Measurements from ENCODE around the gene NTN5. TPM values are rescaled to one million over a fixed set of nuclear protein-coding genes. Genes with fewer than 3 reads are reported as not detected.

Gene NTN5
- polyA plus RNA-seq, 1 experiment: 0.10 TPM

DNA sequence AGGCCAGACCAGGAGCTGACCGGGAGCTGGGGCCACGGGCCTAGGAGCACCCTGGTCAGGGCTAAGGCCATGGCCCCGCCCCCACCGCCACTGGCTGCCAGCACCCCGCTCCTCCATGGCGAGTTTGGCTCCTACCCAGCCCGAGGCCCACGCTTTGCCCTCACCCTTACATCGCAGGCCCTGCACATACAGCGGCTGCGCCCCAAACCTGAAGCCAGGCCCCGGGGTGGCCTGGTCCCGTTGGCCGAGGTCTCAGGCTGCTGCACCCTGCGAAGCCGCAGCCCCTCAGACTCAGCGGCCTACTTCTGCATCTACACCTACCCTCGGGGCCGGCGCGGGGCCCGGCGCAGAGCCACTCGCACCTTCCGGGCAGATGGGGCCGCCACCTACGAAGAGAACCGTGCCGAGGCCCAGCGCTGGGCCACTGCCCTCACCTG is 46.9 kb downstream of the NTN5 start:
- TF ChIP-seq, protein P1, sequence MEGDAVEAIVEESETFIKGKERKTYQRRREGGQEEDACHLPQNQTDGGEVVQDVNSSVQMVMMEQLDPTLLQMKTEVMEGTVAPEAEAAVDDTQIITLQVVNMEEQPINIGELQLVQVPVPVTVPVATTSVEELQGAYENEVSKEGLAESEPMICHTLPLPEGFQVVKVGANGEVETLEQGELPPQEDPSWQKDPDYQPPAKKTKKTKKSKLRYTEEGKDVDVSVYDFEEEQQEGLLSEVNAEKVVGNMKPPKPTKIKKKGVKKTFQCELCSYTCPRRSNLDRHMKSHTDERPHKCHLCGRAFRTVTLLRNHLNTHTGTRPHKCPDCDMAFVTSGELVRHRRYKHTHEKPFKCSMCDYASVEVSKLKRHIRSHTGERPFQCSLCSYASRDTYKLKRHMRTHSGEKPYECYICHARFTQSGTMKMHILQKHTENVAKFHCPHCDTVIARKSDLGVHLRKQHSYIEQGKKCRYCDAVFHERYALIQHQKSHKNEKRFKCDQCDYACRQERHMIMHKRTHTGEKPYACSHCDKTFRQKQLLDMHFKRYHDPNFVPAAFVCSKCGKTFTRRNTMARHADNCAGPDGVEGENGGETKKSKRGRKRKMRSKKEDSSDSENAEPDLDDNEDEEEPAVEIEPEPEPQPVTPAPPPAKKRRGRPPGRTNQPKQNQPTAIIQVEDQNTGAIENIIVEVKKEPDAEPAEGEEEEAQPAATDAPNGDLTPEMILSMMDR (IDR thresholded peaks at IDR 0.05; ENCODE audit: low read depth, low read length): no peak

DNA sequence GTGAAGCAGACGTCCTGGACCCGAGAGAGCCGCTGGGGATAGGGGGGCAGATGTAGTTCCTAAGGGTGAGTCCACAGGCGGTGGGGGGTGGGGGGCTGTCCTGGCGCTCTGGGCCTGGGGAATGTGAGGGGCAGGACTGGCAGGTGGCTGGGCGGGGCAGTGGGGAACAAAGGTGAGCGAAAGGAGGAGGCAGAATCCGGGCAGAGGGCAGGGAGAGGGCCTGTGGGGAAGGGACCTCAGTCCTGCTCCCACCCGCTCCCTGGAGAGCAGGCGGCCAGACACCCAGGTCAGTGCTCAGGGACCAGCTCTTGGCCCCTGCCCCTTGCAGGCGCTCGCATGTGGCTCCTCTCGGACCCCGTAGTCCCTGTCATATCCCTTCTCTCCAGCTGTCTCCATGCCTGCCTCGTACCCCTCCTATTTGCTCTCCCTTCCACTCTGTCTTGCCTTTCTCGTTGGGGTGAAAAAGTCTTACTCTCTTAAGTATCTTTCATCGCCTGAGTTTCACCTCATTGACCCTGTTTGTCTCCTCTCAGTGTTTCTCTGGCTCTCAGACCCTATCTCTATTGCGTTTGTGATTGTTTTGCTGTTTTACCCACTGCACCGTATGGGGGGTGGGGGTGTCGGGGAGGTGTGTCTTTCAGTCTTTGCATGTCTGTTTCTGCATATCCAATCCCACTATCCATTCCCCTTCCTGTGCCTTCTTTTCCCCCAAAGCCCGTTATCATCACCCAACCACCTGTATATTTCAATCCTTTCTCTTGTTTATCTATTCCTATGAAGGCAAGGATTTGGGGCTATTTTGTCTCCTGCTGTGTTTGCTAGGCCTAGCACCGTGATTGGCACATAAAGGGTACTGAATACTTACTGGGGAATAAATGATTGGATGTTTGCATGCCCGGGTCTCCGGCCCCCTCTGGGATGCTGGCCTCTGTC is 47.8 kb downstream of the NTN5 start:
- no peaks in the 10 kb centered on the region for H3K27me3 ChIP-seq (ENCODE audit: control insufficient read depth, insufficient read depth, low read length)
- no peak for DNase-seq (ENCODE audit: low read depth, low spot score)
- ChIA-PET CTCF (no interaction called here), POLR2A (no interaction called here)
- peak overlapping the region; percentile 68 for H3K4me3 ChIP-seq (ENCODE audit: low read depth, low read length)
- H3K9me3 ChIP-seq (ENCODE audit: control insufficient read depth, insufficient read depth, low read length): peaks cover 5% of the 10 kb centered on the region; the same call in 1 of the 2 replicates
- H3K27ac ChIP-seq (ENCODE audit: low read depth, low read length): no peak overlapping the region
- TF ChIP-seq, protein P1 (IDR thresholded peaks at IDR 0.05; ENCODE audit: low read depth, low read length): no peak

More for the DNA sequence above, 46.9 kb downstream of the NTN5 start:
- DNase-seq (ENCODE audit: low read depth, low spot score): no peak
- no peak overlapping the region for H3K27ac ChIP-seq (ENCODE audit: low read depth, low read length)
- peaks cover 5% of the 10 kb centered on the region; the same call in 1 of the 2 replicates for H3K9me3 ChIP-seq (ENCODE audit: control insufficient read depth, insufficient read depth, low read length)
- CTCF ChIA-PET: no interaction called here
- POLR2A ChIA-PET: no interaction called here
- H3K4me3 ChIP-seq (ENCODE audit: low read depth, low read length): no peak overlapping the region
- H3K27me3 ChIP-seq (ENCODE audit: control insufficient read depth, insufficient read depth, low read length): no peaks in the 10 kb centered on the region

DNA sequence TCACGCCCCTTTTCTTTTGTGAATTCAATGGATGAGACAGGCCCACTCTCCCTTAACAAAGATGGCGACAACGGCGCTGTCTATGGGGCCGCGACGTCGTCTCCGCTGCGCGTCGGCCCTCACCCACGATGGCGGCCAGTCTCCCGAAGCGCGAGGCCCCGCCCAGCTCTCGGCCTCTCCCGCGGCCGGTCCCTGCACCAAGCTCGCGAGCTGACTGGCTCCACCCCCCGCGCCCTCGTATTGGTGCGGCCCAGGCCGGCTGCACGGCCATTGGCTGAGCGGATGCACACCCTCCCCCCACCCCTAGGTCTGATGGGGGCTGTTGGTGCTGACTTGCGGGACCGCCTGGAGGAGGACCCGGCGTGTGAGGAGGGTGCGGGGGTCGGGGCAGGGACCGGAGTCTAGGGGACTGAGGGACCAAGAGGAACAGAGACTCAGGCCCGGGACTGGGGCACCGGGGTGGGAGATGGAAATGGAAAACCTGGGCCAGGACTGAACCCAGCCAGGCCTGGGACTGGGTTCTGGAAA is 48.7 kb downstream of the NTN5 start:
- Histone ChIP-seq H3K27me3 (ENCODE audit: control insufficient read depth, insufficient read depth, low read length) (no peaks in the 10 kb centered on the region), H3K9me3 (ENCODE audit: control insufficient read depth, insufficient read depth, low read length) (no peaks in the 10 kb centered on the region; the same call in 1 of the 2 replicates), H3K4me3 (ENCODE audit: low read depth, low read length) (peak overlapping the region; percentile 68), H3K27ac (ENCODE audit: low read depth, low read length) (peak overlapping the region; percentile 58)
- DNase-seq (ENCODE audit: low read depth, low spot score): peak; percentile 95
- TF ChIP-seq, protein P1 (IDR thresholded peaks at IDR 0.05; ENCODE audit: low read depth, low read length): no peak
- CTCF ChIA-PET: interaction anchor here (1.1 kb wide), 1 partner anchor 369 kb away, joined by 3 read pairs; the partner anchor contains the start of gene RUVBL2
- POLR2A ChIA-PET: interaction anchor here (0.7 to 1.3 kb wide), 4 partner anchors 9 to 183 kb away, joined by 3 to 8 read pairs (median 5); no protein-coding TSS in a partner anchor

DNA sequence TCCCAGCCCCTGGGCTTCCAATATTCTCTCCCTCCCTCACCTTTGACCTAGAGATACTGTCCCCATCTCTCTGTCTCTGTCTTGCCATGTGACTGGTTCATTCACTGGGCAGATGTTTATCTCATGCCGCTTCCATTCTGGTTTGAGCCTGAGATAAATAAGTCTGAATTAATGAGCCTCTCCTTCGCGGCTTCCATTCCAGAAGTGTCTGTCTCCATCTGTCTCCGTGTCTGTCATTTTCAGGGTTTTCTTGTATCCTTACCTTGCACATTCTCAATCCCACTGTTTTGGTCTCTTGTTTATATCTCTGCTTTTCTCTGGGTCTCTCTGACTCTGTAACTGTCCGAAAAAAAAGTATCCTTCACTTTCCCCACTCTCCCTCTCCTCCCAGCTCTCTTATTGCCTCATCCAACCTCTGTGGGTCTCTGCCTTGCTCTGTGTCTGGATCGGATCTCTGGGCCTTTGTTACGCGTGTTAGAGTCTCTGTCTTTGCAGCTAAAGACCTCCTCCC is 49.2 kb downstream of the NTN5 start:
- TF ChIP-seq, protein P1 (IDR thresholded peaks at IDR 0.05; ENCODE audit: low read depth, low read length): no peak
- ChIA-PET CTCF (interaction anchor here (1.1 kb wide), 1 partner anchor 370 kb away, joined by 3 read pairs; the partner anchor contains the start of gene RUVBL2), POLR2A (interaction anchor here (0.7 to 1.3 kb wide), 4 partner anchors 9 to 183 kb away, joined by 3 to 8 read pairs (median 5); no protein-coding TSS in a partner anchor)
- no peaks in the 10 kb centered on the region for H3K27me3 ChIP-seq (ENCODE audit: control insufficient read depth, insufficient read depth, low read length)
- peak overlapping the region; percentile 58 for H3K27ac ChIP-seq (ENCODE audit: low read depth, low read length)
- no peaks in the 10 kb centered on the region; the same call in 1 of the 2 replicates for H3K9me3 ChIP-seq (ENCODE audit: control insufficient read depth, insufficient read depth, low read length)
- no peak for DNase-seq (ENCODE audit: low read depth, low spot score)
- H3K4me3 ChIP-seq (ENCODE audit: low read depth, low read length): peak overlapping the region; percentile 55

Data from AG04450 (cell line).